Retinal pigment epithelial cell (primary cell): Measurements from ENCODE around the gene MMP28.

Experiments used
- DNase-seq: peaks from one replicate; pipeline ENCODE4 v3.0.0-alpha.2; 2010; ENCODE audit warnings: low read depth
- H3K4me3 ChIP-seq: 2 replicates; pipeline ENCODE4 v1.5.1; 2011; ENCODE audit warnings: mild to moderate bottlenecking, low read length, control low read depth, moderate library complexity
- CTCF ChIP-seq: conservative IDR thresholded peaks from 2 replicates; pipeline ENCODE4 v1.5.1; 2011; ENCODE audit warnings: low read depth, low read length, control low read depth, inconsistent platforms

The MMP28 gene

GRCh38 chr17:35731917-35732805 lies 63.3 kb downstream of the MMP28 start:
- no peak for DNase-seq

GRCh38 chr17:35731239-35731916 lies 64.1 kb downstream of the MMP28 start, which contains the start of gene RASL10B:
RASL10B (plus strand) TSS chr17:35731639; CDS start chr17:35735185, 3,546 bp downstream.
- TF ChIP-seq CTCF: no peak
- no peak for DNase-seq
- H3K4me3 ChIP-seq: peak within 1 kb of the TSS; percentile 70

More at GRCh38 chr17:35731917-35732805, 63.3 kb downstream of the MMP28 start:
- TF ChIP-seq CTCF: no peak
- H3K4me3 ChIP-seq: peak overlapping the region; percentile 70

GRCh38 chr17:35730400-35731005 lies 64.9 kb downstream of the MMP28 start:
- TF ChIP-seq CTCF: no peak
- no peak for DNase-seq
- no peak overlapping the region for H3K4me3 ChIP-seq

- no peak for DNase-seq
- H3K4me3 ChIP-seq: no peak overlapping the region
- no peak for TF ChIP-seq CTCF
Measured at GRCh38 chr17:35729405-35729833, 66.0 kb downstream of the MMP28 start.

- no peak overlapping the region for H3K4me3 ChIP-seq
- no peak for DNase-seq
- no peak for TF ChIP-seq CTCF
Measured at GRCh38 chr17:35728551-35728950, 66.9 kb downstream of the MMP28 start.

GRCh38 chr17:35727635-35728034 lies 67.8 kb downstream of the MMP28 start:
- no peak for DNase-seq
- no peak for TF ChIP-seq CTCF
- H3K4me3 ChIP-seq: no peak overlapping the region
